GM18505 (cell line): ENCODE results near the gene HVCN1.

Experiments used
- ATAC-seq: cut with Tn5 transposase; IDR thresholded peaks from one replicate; pipeline ENCODE4 v1.9.1; 2021; ENCODE audit not compliant: unreplicated experiment
- POLR2A ChIP-seq: IDR thresholded peaks from 4 replicates; pipeline ENCODE4 v1.6.1; 2011; ENCODE audit warnings: borderline replicate concordance; ENCODE audit not compliant: insufficient read depth, insufficient read length; ENCODE audit errors: extremely low read depth

The HVCN1 gene

DNA sequence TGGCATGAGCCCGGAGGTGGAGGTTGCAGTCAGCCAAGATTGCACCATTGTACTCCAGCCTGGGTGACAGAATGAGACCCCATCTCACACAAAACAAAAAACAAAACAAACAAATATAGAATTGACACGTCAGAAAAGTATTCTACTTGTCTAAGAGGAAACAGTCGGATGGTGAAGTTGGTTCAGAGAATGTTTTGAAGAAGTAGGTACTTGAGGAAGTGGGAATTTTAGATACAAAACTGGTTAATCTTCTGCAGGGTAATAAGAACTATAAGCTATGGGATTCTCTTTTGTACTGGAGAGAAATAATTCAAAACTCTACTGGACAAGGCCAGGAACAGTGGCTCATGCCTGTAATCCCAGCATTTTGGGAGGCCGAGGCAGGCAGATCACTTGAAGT lies 89.6 kb downstream of the HVCN1 start:
- no peak for TF ChIP-seq POLR2A
- no peak for ATAC-seq
